Measurements from ENCODE around the gene PRR15.

GRCh38 chr7:29548823-29549222, 14.8 kb upstream of the PRR15 start:
- TF ChIP-seq POLR2A (IDR thresholded peaks at IDR 0.05; ENCODE audit: low read depth, low read length): no peak
- no peak for TF ChIP-seq CTCF (conservative IDR thresholded peaks at IDR 0.05; ENCODE audit: low read depth, low read length)
- no peak for TF ChIP-seq ELK1 (IDR thresholded peaks at IDR 0.05; ENCODE audit: borderline replicate concordance, low read depth, low read length)
- TF ChIP-seq MXI1 (IDR thresholded peaks at IDR 0.05; ENCODE audit: borderline replicate concordance, low read depth, low read length): no peak
- no peak for TF ChIP-seq SMC3 (IDR thresholded peaks at IDR 0.05; ENCODE audit: low read depth, low read length)
- TF ChIP-seq USF2 (IDR thresholded peaks at IDR 0.05; ENCODE audit: low read depth, low read length): no peak
